Activated naive CD8-positive, alpha-beta T cell treated with anti-CD3 and anti-CD28 coated beads, Interleukin-2, amount 50 U/mL, for 16 hours (primary cell): Measurements from ENCODE around the gene DACH1.

ENCODE experiments used
- DNase-seq: peaks from one replicate; pipeline ENCODE4 v3.0.0-alpha.2; 2020; ENCODE audit warnings: low read depth, low spot score

DACH1 gene

GRCh38 chr13:71704656-71705055, 162.3 kb downstream of the DACH1 start:
- DNase-seq, result no peak

GRCh38 chr13:71703138-71703537, 163.9 kb downstream of the DACH1 start:
- DNase-seq, result no peak

- no peak for DNase-seq
Measured at GRCh38 chr13:71702253-71702652, 164.8 kb downstream of the DACH1 start.

- no peak for DNase-seq
Measured at GRCh38 chr13:71701741-71702140, 165.3 kb downstream of the DACH1 start.

- no peak for DNase-seq
Measured at GRCh38 chr13:71699342-71699741, 167.7 kb downstream of the DACH1 start.

- DNase-seq, result no peak
Measured at GRCh38 chr13:71695662-71696061, 171.3 kb downstream of the DACH1 start.

- DNase-seq, result no peak
Measured at GRCh38 chr13:71685072-71685471, 181.9 kb downstream of the DACH1 start.

GRCh38 chr13:71681901-71682613, 184.9 kb downstream of the DACH1 start:
- no peak for DNase-seq

GRCh38 chr13:71677124-71677523, 189.9 kb downstream of the DACH1 start:
- DNase-seq, result no peak

GRCh38 chr13:71672512-71672911, 194.5 kb downstream of the DACH1 start:
- DNase-seq, result no peak

- DNase-seq, result no peak
Measured at GRCh38 chr13:71663431-71663830, 203.6 kb downstream of the DACH1 start.

GRCh38 chr13:71661921-71662320, 205.1 kb downstream of the DACH1 start:
- no peak for DNase-seq

- DNase-seq, result no peak
Measured at GRCh38 chr13:71659404-71659803, 207.6 kb downstream of the DACH1 start.

- DNase-seq, result no peak
Measured at GRCh38 chr13:71645467-71645866, 221.5 kb downstream of the DACH1 start.

GRCh38 chr13:71644579-71644978, 222.4 kb downstream of the DACH1 start:
- no peak for DNase-seq

GRCh38 chr13:71643448-71643860, 223.6 kb downstream of the DACH1 start:
- no peak for DNase-seq

- no peak for DNase-seq
Measured at GRCh38 chr13:71638751-71639150, 228.3 kb downstream of the DACH1 start.

GRCh38 chr13:71634602-71635443, 232.2 kb downstream of the DACH1 start:
- no peak for DNase-seq

- DNase-seq, result no peak
Measured at GRCh38 chr13:71634182-71634581, 232.8 kb downstream of the DACH1 start.

GRCh38 chr13:71632721-71633120, 234.3 kb downstream of the DACH1 start:
- no peak for DNase-seq

- DNase-seq, result no peak
Measured at GRCh38 chr13:71632206-71632605, 234.8 kb downstream of the DACH1 start.

- DNase-seq, result no peak
Measured at GRCh38 chr13:71629167-71629566, 237.8 kb downstream of the DACH1 start.
